H7 (cell line): Measurements from ENCODE around the gene SPATA33. TPM values are rescaled to one million over a fixed set of nuclear protein-coding genes. Genes with fewer than 3 reads are reported as not detected.
"Not testable (repeated sequence)": the region's sequence is repeated elsewhere in the genome, so short reads cannot be mapped to it uniquely, and the experiment has no call there.

ENCODE experiments used
- DNase-seq: peaks from one replicate; pipeline ENCODE4 v3.0.0; 2012
- H3K27me3 ChIP-seq: 2 replicates; pipeline ENCODE4 v1.6.0; 2011; ENCODE audit warnings: mild to moderate bottlenecking, low read length; ENCODE audit not compliant: control insufficient read depth, insufficient read depth
- H3K36me3 ChIP-seq: replicated peaks from 2 replicates; pipeline ENCODE4 v1.5.1; 2011; ENCODE audit warnings: low read length; ENCODE audit not compliant: control insufficient read depth, insufficient read depth
- H3K4me3 ChIP-seq: 2 replicates; pipeline ENCODE4 v1.5.1; 2011; ENCODE audit warnings: low read depth, mild to moderate bottlenecking, control low read depth, low read length, moderate library complexity; ENCODE audit not compliant: insufficient read depth
- total RNA-seq: library from RNA; depleted of rRNA; stranded (reverse); fragments of >200 nt; shearing (Covaris generic); gene quantifications from 2 replicates; pipeline ENCODE4 v1.2.3, GENCODE V29; 2014

SPATA33 gene
- total RNA-seq, 1 experiment from 2014 or later: 7.0 TPM

GRCh38 chr16:89668790-89669158 lies 11.1 kb downstream of the SPATA33 start:
- H3K4me3 ChIP-seq: no peak overlapping the region
- no peak for DNase-seq
- no peaks in the 10 kb centered on the region for H3K36me3 ChIP-seq
- no peaks in the 10 kb centered on the region for H3K27me3 ChIP-seq

- DNase-seq: no peak
- Histone ChIP-seq H3K36me3 (no peaks in the 10 kb centered on the region), H3K27me3 (no peaks in the 10 kb centered on the region), H3K4me3 (no peak overlapping the region)
Measured at GRCh38 chr16:89669755-89670154, 12.1 kb downstream of the SPATA33 start.

DNA sequence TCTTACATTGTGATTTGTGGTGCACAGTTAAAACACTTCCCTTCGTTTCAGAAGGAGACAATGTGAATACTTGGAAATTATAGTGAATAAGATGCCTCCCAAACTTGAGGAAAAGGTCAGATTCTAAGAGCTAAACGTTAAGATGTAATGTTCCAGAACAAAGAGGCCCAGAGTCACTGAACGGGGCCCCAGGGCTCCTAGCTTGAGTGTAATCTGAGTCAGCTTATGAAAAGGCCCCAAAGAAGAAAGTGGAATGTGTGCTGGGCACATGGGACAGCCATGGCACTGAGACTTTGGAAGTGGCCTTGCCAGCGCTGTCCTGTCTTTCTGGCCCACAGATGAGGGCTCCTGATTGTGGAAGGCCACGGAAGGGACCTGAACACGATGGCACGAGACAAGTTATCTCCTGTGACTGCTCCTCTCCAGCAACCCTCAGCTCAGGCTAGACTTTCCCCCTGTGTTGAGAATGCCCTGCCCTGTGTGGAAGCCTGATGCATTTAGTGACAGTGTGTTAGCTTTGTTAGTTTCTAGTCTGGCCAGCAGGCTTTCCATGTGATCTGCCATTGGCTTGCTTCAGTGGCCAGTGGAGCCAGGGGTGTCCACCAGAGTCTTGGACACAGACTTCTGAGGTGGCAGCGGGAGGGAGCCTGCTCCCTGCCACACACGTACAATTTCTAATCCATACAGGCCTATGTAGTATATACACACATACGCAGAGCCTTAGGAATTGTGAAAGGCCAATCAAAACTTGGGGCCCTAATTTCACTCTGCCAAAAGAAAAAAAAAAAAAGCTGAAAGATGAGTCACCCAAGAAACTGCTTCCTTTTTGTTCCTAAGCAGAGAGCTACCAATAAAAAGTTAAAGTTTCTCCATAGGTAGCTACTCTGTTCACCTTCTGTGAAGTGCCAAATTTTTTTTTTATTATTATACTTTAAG lies 13.1 kb downstream of the SPATA33 start:
- Histone ChIP-seq H3K4me3 (no peak overlapping the region), H3K27me3 (no peaks in the 10 kb centered on the region), H3K36me3 (no peaks in the 10 kb centered on the region)
- no peak for DNase-seq

DNA sequence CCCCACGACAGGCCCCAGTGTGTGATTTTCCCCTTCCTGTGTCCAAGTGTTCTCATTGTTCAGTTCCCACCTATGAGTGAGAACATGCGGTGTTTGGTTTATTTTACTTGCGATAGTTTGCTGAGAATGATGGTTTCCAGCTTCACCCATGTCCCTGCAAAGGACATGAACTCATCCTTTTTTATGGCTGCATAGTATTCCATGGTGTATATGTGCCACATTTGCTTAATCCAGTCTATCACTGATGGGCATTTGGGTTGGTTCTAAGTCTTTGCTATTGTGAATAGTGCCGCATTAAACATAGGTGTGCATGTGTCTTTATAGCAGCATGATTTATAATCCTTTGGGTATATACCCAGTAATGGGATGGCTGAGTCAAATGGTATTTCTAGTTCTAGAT lies 13.9 kb downstream of the SPATA33 start:
- H3K36me3 ChIP-seq, H3K4me3 ChIP-seq, H3K27me3 ChIP-seq, DNase-seq: not testable (repeated sequence)

DNA sequence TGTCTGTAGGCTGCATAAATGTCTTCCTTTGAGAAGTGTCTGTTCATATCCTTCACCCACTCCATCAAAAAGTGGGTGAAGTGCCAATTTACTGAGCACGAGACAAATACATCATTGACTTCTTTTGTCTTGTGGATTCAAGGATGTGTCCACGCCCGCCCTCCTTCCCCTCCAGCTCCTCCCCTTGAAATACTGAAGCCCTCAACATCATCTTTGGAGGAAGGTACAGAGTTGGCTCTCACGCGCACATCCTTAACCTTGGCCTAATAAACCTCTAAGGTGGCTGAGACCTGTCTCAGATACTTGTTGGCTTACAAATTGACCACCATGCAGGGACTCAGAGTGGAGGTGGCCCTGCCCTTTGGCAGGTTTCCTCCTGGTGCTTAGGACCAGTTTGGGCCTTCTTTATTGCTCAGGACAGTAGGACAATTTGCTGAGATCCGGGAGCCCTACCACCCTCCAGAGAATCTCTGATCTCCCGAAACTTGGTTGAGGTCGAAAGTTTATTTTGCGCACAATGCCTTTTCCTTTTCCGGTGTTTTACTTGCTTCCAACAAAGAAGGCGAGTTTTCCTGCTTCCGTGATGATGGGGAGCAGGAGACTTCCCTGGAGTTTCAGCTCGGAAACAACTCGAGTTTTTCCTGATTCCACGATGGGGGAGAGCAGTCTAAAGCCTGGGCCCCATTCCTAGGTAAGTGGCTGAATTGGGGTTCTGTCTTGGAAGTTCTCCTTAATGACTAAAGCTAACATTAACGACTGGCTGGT lies 14.7 kb downstream of the SPATA33 start:
- no peak for DNase-seq
- H3K36me3 ChIP-seq: no peaks in the 10 kb centered on the region
- no peak overlapping the region for H3K4me3 ChIP-seq
- H3K27me3 ChIP-seq: no peaks in the 10 kb centered on the region

- H3K27me3 ChIP-seq: no peaks in the 10 kb centered on the region
- H3K4me3 ChIP-seq: no peak overlapping the region
- H3K36me3 ChIP-seq: no peaks in the 10 kb centered on the region
- DNase-seq: no peak
Measured at GRCh38 chr16:89678258-89678657, 20.6 kb downstream of the SPATA33 start.

GRCh38 chr16:89685916-89686315 lies 28.3 kb downstream of the SPATA33 start:
- no peaks in the 10 kb centered on the region for H3K36me3 ChIP-seq
- H3K4me3 ChIP-seq: no peak overlapping the region
- no peaks in the 10 kb centered on the region for H3K27me3 ChIP-seq
- peak; percentile 43 for DNase-seq

- Histone ChIP-seq H3K4me3 (peak within 1 kb of the TSS; percentile 68), H3K27me3 (no peaks in the 10 kb centered on the region), H3K36me3 (no peaks in the 10 kb centered on the region)
- DNase-seq: peak; percentile 98
Measured at GRCh38 chr16:89686520-89687091, 29.0 kb downstream of the SPATA33 start, which contains the start of gene CDK10. CDK10 (plus strand) TSS chr16:89686689; CDS start chr16:89686711, 22 bp downstream.

- Histone ChIP-seq H3K4me3 (peak overlapping the region; percentile 68), H3K27me3 (no peaks in the 10 kb centered on the region), H3K36me3 (no peaks in the 10 kb centered on the region; the same call in none of the 2 replicates)
- DNase-seq: peak; percentile 83
Measured at GRCh38 chr16:89687092-89687940, 29.7 kb downstream of the SPATA33 start.

- no peaks in the 10 kb centered on the region for H3K27me3 ChIP-seq
- no peak for DNase-seq
- H3K36me3 ChIP-seq: peaks cover 1% of the 10 kb centered on the region
- no peak overlapping the region for H3K4me3 ChIP-seq
Measured at GRCh38 chr16:89688395-89688794, 30.8 kb downstream of the SPATA33 start.

- Histone ChIP-seq H3K27me3 (no peaks in the 10 kb centered on the region), H3K36me3 (peaks cover 3% of the 10 kb centered on the region), H3K4me3 (no peak overlapping the region)
- DNase-seq: no peak
Measured at GRCh38 chr16:89689142-89689541, 31.5 kb downstream of the SPATA33 start.

GRCh38 chr16:89689621-89690020 lies 32.0 kb downstream of the SPATA33 start:
- H3K4me3 ChIP-seq, H3K36me3 ChIP-seq, DNase-seq, H3K27me3 ChIP-seq: not testable (repeated sequence)

DNA sequence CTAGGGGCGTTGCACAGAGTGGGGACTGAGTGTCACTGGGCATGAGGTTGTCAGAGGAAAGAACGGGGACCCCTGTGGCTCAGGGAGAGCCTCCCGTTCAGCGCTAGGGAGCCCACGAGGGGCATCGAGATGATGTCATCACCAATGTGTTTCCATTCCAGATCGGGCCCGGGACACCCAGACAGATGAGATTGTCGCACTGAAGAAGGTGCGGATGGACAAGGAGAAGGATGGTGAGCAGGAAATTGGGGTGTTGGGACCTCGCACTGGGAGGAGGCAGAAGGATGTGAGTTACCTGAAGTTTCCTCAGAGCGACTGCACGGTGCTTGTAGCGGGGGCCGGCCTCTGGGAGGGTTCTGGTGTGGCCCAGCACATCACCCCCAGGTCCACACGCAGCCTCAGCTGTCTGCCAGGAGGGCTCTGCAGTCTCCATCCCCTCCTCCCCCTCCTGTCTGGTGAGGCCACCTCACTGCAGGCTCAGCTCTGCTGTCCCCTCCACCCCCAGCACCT lies 32.8 kb downstream of the SPATA33 start:
- DNase-seq: no peak
- H3K4me3 ChIP-seq: no peak overlapping the region
- H3K36me3 ChIP-seq: peaks cover 3% of the 10 kb centered on the region
- H3K27me3 ChIP-seq: no peaks in the 10 kb centered on the region
